Measurements from ENCODE around the gene SKIC8. TPM values are rescaled to one million over a fixed set of nuclear protein-coding genes. Genes with fewer than 3 reads are reported as not detected.

Gene SKIC8
- total and polyA plus RNA-seq, 2 experiments from 2014 or later, result 52.6 to 70.6 TPM

- no peaks in the 10 kb centered on the region for H3K9me3 ChIP-seq (ENCODE audit: low read depth)
- WGBS, 2 experiments (ENCODE audit: low coverage in 1 of 2, low lambda C conversion rate in 2 of 2, missing lambda C conversion rate in 2 of 2), result 83% methylated on average over 17 of the region's 17 CpGs
- no peaks in the 10 kb centered on the region for H3K4me1 ChIP-seq (ENCODE audit: insufficient read depth)
- no peak overlapping the region for H3K4me2 ChIP-seq (ENCODE audit: unreplicated experiment)
- H3K27ac ChIP-seq, result no peak overlapping the region
- no peaks in the 10 kb centered on the region for H3F3A ChIP-seq (ENCODE audit: insufficient read depth)
- TF ChIP-seq EZH2phosphoT487 (IDR thresholded peaks at IDR 0.05; ENCODE audit: insufficient read depth, low read depth) (no peak), EZH2 (IDR thresholded peaks at IDR 0.05; ENCODE audit: insufficient read depth, poor library complexity, severe bottlenecking) (no peak)
- H4K20me1 ChIP-seq (ENCODE audit: insufficient read depth), result no peaks in the 10 kb centered on the region
- in situ Hi-C loops (cut with MboI), result no loop called here
- H3K9me2 ChIP-seq (ENCODE audit: insufficient read depth), result no peaks in the 10 kb centered on the region
- H3K36me3 ChIP-seq (ENCODE audit: low read depth), result no peaks in the 10 kb centered on the region
- no peaks in the 10 kb centered on the region for H3K79me2 ChIP-seq (ENCODE audit: insufficient read depth)
- H3K4me3 ChIP-seq, result no peak overlapping the region
- no peak overlapping the region for H3K9ac ChIP-seq
- H2AFZ ChIP-seq, result no peak overlapping the region
- no peak for DNase-seq
- peaks cover 73% of the 10 kb centered on the region for H3K27me3 ChIP-seq (replicated peaks; ENCODE audit: insufficient read depth)
Measured at GRCh38 chr15:78339559-78339958, 40.1 kb upstream of the SKIC8 start.

- in situ Hi-C loops (cut with MboI), result no loop called here
- 56 to 61% methylated on average over 7 of the region's 7 CpGs for WGBS, 2 experiments (ENCODE audit: low coverage in 1 of 2, low lambda C conversion rate in 2 of 2, missing lambda C conversion rate in 2 of 2)
- Histone ChIP-seq H3K79me2 (ENCODE audit: insufficient read depth) (no peaks in the 10 kb centered on the region), H3K9me3 (ENCODE audit: low read depth) (no peaks in the 10 kb centered on the region), H3K4me2 (ENCODE audit: unreplicated experiment) (no peak overlapping the region), H3K9ac (no peak overlapping the region), H3F3A (ENCODE audit: insufficient read depth) (no peaks in the 10 kb centered on the region), H3K27me3 (replicated peaks; ENCODE audit: insufficient read depth) (peaks cover 72% of the 10 kb centered on the region), H2AFZ (no peak overlapping the region), H3K4me3 (no peak overlapping the region), H3K4me1 (ENCODE audit: insufficient read depth) (no peaks in the 10 kb centered on the region), H3K27ac (no peak overlapping the region), H3K9me2 (ENCODE audit: insufficient read depth) (no peaks in the 10 kb centered on the region), H3K36me3 (ENCODE audit: low read depth) (no peaks in the 10 kb centered on the region), H4K20me1 (ENCODE audit: insufficient read depth) (no peaks in the 10 kb centered on the region)
- no peak for DNase-seq
- TF ChIP-seq EZH2 (IDR thresholded peaks at IDR 0.05; ENCODE audit: insufficient read depth, poor library complexity, severe bottlenecking), result no peak
- TF ChIP-seq EZH2phosphoT487 (IDR thresholded peaks at IDR 0.05; ENCODE audit: insufficient read depth, low read depth), result no peak
Measured at GRCh38 chr15:78338781-78339180, 39.4 kb upstream of the SKIC8 start.

- H3K9ac ChIP-seq, result no peak overlapping the region
- H3K4me2 ChIP-seq (ENCODE audit: unreplicated experiment), result no peak overlapping the region
- TF ChIP-seq EZH2phosphoT487 (IDR thresholded peaks at IDR 0.05; ENCODE audit: insufficient read depth, low read depth) (no peak), EZH2 (IDR thresholded peaks at IDR 0.05; ENCODE audit: insufficient read depth, poor library complexity, severe bottlenecking) (no peak)
- no peaks in the 10 kb centered on the region for H3K4me1 ChIP-seq (ENCODE audit: insufficient read depth)
- no peaks in the 10 kb centered on the region for H3K9me2 ChIP-seq (ENCODE audit: insufficient read depth)
- no peak overlapping the region for H3K27ac ChIP-seq
- H3K27me3 ChIP-seq (replicated peaks; ENCODE audit: insufficient read depth), result peaks cover 44% of the 10 kb centered on the region
- in situ Hi-C loops (cut with MboI), result no loop called here
- H3K79me2 ChIP-seq (ENCODE audit: insufficient read depth), result no peaks in the 10 kb centered on the region
- H4K20me1 ChIP-seq (ENCODE audit: insufficient read depth), result no peaks in the 10 kb centered on the region
- no peaks in the 10 kb centered on the region for H3K36me3 ChIP-seq (ENCODE audit: low read depth)
- H3K9me3 ChIP-seq (ENCODE audit: low read depth), result no peaks in the 10 kb centered on the region
- no peak overlapping the region for H3K4me3 ChIP-seq
- DNase-seq, result no peak
- no peak overlapping the region for H2AFZ ChIP-seq
- WGBS, 2 experiments (ENCODE audit: low coverage in 1 of 2, low lambda C conversion rate in 2 of 2, missing lambda C conversion rate in 2 of 2), result 67 to 79% methylated on average over 4 of the region's 4 CpGs
- H3F3A ChIP-seq (ENCODE audit: insufficient read depth), result no peaks in the 10 kb centered on the region
Measured at GRCh38 chr15:78335985-78336384, 36.6 kb upstream of the SKIC8 start.

- in situ Hi-C loops (cut with MboI), result no loop called here
- Histone ChIP-seq H3K4me1 (ENCODE audit: insufficient read depth) (no peaks in the 10 kb centered on the region), H3K36me3 (ENCODE audit: low read depth) (no peaks in the 10 kb centered on the region), H3K9me2 (ENCODE audit: insufficient read depth) (no peaks in the 10 kb centered on the region), H4K20me1 (ENCODE audit: insufficient read depth) (no peaks in the 10 kb centered on the region), H3K27me3 (replicated peaks; ENCODE audit: insufficient read depth) (peaks cover 33% of the 10 kb centered on the region), H3K9ac (no peak overlapping the region), H3F3A (ENCODE audit: insufficient read depth) (no peaks in the 10 kb centered on the region), H3K4me2 (ENCODE audit: unreplicated experiment) (no peak overlapping the region), H3K4me3 (no peak overlapping the region), H2AFZ (no peak overlapping the region), H3K27ac (no peak overlapping the region), H3K9me3 (ENCODE audit: low read depth) (no peaks in the 10 kb centered on the region), H3K79me2 (ENCODE audit: insufficient read depth) (no peaks in the 10 kb centered on the region)
- TF ChIP-seq EZH2 (IDR thresholded peaks at IDR 0.05; ENCODE audit: insufficient read depth, poor library complexity, severe bottlenecking) (no peak), EZH2phosphoT487 (IDR thresholded peaks at IDR 0.05; ENCODE audit: insufficient read depth, low read depth) (no peak)
- no peak for DNase-seq
- WGBS, 2 experiments (ENCODE audit: low coverage in 1 of 2, low lambda C conversion rate in 2 of 2, missing lambda C conversion rate in 2 of 2), result 59 to 72% methylated on average over 3 of the region's 3 CpGs
Measured at GRCh38 chr15:78334845-78335244, 35.4 kb upstream of the SKIC8 start.

GRCh38 chr15:78329625-78330024 is 30.2 kb upstream of the SKIC8 start:
- Histone ChIP-seq H3K4me2 (ENCODE audit: unreplicated experiment) (no peak overlapping the region), H3K79me2 (ENCODE audit: insufficient read depth) (no peaks in the 10 kb centered on the region), H3K4me3 (no peak overlapping the region), H3K27me3 (replicated peaks; ENCODE audit: insufficient read depth) (peaks cover 2% of the 10 kb centered on the region; the same call in 1 of the 2 replicates), H3K4me1 (ENCODE audit: insufficient read depth) (no peaks in the 10 kb centered on the region), H4K20me1 (ENCODE audit: insufficient read depth) (no peaks in the 10 kb centered on the region), H2AFZ (no peak overlapping the region), H3K9me2 (ENCODE audit: insufficient read depth) (no peaks in the 10 kb centered on the region), H3K36me3 (ENCODE audit: low read depth) (no peaks in the 10 kb centered on the region), H3K27ac (no peak overlapping the region), H3F3A (ENCODE audit: insufficient read depth) (no peaks in the 10 kb centered on the region), H3K9me3 (ENCODE audit: low read depth) (no peaks in the 10 kb centered on the region), H3K9ac (no peak overlapping the region)
- TF ChIP-seq EZH2 (IDR thresholded peaks at IDR 0.05; ENCODE audit: insufficient read depth, poor library complexity, severe bottlenecking), result no peak
- no peak for TF ChIP-seq EZH2phosphoT487 (IDR thresholded peaks at IDR 0.05; ENCODE audit: insufficient read depth, low read depth)
- WGBS, 2 experiments (ENCODE audit: low coverage in 1 of 2, low lambda C conversion rate in 2 of 2, missing lambda C conversion rate in 2 of 2), result 71 to 75% methylated on average over 4 of the region's 4 CpGs
- in situ Hi-C loops (cut with MboI), result no loop called here
- no peak for DNase-seq

Data from GM23248 (cell line).